Vagina (tissue), 2 donors: ENCODE measurements around the gene RAB40C. TPM values are rescaled to one million over a fixed set of nuclear protein-coding genes. Genes with fewer than 3 reads are reported as not detected.

ENCODE experiments used
- DNase-seq, 2 donors: peaks; one replicate each; pipeline ENCODE4 v3.0.0-alpha.2; 2017; ENCODE audit errors: extremely low spot score in 2 of 2
- H3K27ac ChIP-seq: fragments of 200-600 bp; sonication (generic); one replicate; pipeline ENCODE4 v1.5.1; 2019
- H3K27me3 ChIP-seq: fragments of 200-600 bp; sonication (generic); one replicate; pipeline ENCODE4 v1.5.1; 2019
- H3K36me3 ChIP-seq, 2 donors: fragments of 200-600 bp; sonication (generic); one replicate each; pipeline ENCODE4 v1.5.1; 2017 to 2019
- H3K4me1 ChIP-seq: fragments of 200-600 bp; sonication (generic); one replicate; pipeline ENCODE4 v1.5.1; 2019
- H3K4me3 ChIP-seq, 2 donors: fragments of 200-600 bp; sonication (generic); 1 replicate in 1 of 2; 2 replicates in 1 of 2; pipeline ENCODE4 v1.5.1; 2016 to 2019
- H3K9me3 ChIP-seq: fragments of 200-600 bp; sonication (generic); one replicate; pipeline ENCODE4 v1.5.1; 2019
- POLR2A ChIP-seq, 2 donors: fragments of 450-650 bp; IDR thresholded peaks; one replicate each; pipeline ENCODE4 v1.6.1; 2017; ENCODE audit warnings: antibody characterized with exemption in 2 of 2, mild to moderate bottlenecking in 2 of 2, moderate library complexity in 2 of 2
- POLR2AphosphoS5 ChIP-seq, 2 donors: sonication (generic); formaldehyde crosslinking; IDR thresholded peaks; one replicate each; pipeline ENCODE4 v1.9.0; 2017; ENCODE audit warnings: antibody characterized with exemption in 2 of 2, mild to moderate bottlenecking in 2 of 2, low read depth in 1 of 2; ENCODE audit not compliant: insufficient read depth in 1 of 2
- intact Hi-C: fragments of 100-400 bp; cut with DNase I; formaldehyde crosslinking; loops from one replicate; pipeline ENCODE4 v1.15.1; 2023
- total RNA-seq: library from RNA; depleted of rRNA; stranded (reverse); fragments of >200 nt; gene quantifications from one replicate; pipeline ENCODE4 v1.2.3, GENCODE V29; 2016
- TF ChIP-seq, protein P1 (sequence below), 3 experiments: fragments of 450-650 bp in 2 of 3; fragments of 200-600 bp in 1 of 3; sonication (generic) in 1 of 3; IDR thresholded peaks; one replicate each; pipeline ENCODE4 v1.5.1; 2017 to 2019; ENCODE audit warnings: antibody characterized with exemption in 3 of 3, mild to moderate bottlenecking in 2 of 3, moderate library complexity in 2 of 3

Gene RAB40C
- total RNA-seq, 1 donor from 2014 or later, result 41.3 TPM

DNA sequence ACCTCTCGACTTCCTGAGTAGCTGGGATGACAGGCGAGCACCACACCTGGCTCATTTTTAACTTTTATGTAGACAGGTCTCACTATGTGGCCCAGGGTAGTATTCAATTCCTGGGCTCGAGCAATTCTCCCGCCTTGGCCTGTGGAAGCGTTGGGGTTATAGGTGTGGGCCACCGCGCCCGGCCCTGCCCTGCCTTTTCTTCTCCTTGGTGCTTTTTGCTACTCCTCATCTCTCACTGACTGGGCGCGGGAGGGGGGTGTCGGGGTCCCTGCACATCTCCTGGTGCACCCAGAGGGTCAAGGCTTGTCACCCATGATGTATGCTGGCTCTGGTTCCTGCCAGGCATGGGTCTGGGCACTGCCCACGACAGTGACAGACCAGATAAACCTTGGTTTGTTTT, 54.7 kb downstream of the RAB40C start:
- no peak for DNase-seq
- Histone ChIP-seq H3K4me3 (no peak overlapping the region), H3K36me3 (no peaks in the 10 kb centered on the region), H3K27ac (no peak overlapping the region), H3K4me1 (peaks cover 63% of the 10 kb centered on the region), H3K27me3 (no peaks in the 10 kb centered on the region), H3K9me3 (no peaks in the 10 kb centered on the region)
- intact Hi-C loops, result loop anchor here (10.0 kb wide), 1 partner anchor 260 kb away; the partner anchor contains the start of gene PGAP6
- TF ChIP-seq POLR2AphosphoS5 (IDR thresholded peaks at IDR 0.05; ENCODE audit: insufficient read depth in 1 of 2, low read depth in 1 of 2) (no peak), POLR2A (IDR thresholded peaks at IDR 0.05) (no peak)
- TF ChIP-seq, protein P1, sequence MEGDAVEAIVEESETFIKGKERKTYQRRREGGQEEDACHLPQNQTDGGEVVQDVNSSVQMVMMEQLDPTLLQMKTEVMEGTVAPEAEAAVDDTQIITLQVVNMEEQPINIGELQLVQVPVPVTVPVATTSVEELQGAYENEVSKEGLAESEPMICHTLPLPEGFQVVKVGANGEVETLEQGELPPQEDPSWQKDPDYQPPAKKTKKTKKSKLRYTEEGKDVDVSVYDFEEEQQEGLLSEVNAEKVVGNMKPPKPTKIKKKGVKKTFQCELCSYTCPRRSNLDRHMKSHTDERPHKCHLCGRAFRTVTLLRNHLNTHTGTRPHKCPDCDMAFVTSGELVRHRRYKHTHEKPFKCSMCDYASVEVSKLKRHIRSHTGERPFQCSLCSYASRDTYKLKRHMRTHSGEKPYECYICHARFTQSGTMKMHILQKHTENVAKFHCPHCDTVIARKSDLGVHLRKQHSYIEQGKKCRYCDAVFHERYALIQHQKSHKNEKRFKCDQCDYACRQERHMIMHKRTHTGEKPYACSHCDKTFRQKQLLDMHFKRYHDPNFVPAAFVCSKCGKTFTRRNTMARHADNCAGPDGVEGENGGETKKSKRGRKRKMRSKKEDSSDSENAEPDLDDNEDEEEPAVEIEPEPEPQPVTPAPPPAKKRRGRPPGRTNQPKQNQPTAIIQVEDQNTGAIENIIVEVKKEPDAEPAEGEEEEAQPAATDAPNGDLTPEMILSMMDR (IDR thresholded peaks at IDR 0.05), result no peak

DNA sequence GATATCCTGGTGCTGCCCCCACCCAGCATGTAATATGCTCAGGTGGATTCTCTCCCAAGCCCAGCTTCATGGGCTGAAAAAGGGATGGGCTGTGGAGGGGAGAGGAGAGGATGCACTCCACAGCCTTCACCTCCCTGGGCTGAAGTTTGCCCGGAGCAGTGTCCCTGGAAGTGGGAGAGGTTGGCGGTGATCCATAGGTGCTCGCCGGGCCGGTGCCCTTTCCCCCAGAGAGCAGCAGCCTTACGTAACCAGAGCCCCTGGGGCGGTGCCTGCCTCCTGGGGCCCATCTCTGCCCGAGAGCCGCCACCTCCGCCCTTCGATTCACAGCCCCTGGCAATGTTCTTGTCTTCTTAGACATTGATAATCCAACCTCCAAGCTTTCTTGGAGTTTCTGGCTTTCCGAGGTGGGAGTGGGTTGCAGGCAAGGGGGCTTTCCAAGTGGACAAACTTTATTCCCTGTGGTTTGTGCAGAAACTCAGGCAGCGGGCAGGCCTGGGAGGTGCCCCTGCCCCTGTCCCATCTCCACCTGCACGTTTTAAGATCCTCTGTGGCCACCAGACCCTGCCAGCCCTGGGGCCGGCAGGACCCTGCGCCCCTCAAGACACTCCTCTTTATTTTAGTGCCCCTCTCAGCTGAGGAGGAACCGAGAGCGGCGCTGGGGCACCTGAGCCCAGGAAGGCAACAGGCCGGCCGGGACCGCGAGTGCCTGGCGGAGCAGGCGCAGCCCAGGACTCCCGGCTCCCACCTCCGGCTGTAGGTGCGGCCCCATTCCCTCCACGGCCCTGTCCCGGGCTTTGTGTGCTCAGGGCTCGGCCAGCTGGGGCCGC, 56.2 kb downstream of the RAB40C start:
- no peak for DNase-seq
- no peaks in the 10 kb centered on the region for H3K27me3 ChIP-seq
- H3K4me3 ChIP-seq, result no peak overlapping the region
- TF ChIP-seq POLR2AphosphoS5 (IDR thresholded peaks at IDR 0.05; ENCODE audit: insufficient read depth in 1 of 2, low read depth in 1 of 2), result no peak
- no peak for TF ChIP-seq POLR2A (IDR thresholded peaks at IDR 0.05)
- TF ChIP-seq, protein P1 (IDR thresholded peaks at IDR 0.05), result no peak
- intact Hi-C loops, result loop anchor here (10.0 kb wide), 1 partner anchor 261 kb away; the partner anchor contains the start of gene PGAP6
- H3K36me3 ChIP-seq, result no peaks in the 10 kb centered on the region
- no peaks in the 10 kb centered on the region for H3K9me3 ChIP-seq
- no peak overlapping the region for H3K27ac ChIP-seq
- peaks cover 66% of the 10 kb centered on the region for H3K4me1 ChIP-seq

DNA sequence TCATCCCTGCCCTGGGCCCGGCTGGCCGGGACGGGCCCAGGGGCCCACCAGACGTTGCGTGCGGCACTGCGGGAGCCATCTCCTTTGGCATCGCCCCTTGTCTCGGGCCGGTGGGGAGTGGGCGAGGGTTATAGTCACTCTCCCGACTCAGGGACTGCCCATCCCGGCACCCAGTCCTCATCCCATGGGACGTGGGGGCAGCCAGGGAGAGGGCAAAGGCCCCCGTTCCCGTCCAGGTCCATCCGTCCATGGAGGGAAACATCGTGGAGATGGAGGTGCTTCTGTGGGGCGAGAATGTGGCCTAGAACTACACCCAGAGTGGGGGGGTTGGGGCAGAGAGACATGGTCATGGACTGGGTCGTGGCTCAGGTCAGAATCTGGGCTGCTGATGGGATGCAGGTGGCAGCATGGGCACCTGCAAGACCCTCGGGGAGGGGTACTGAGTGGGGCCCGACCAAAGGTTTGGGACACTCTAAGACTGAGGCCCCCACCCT, 56.9 kb downstream of the RAB40C start:
- DNase-seq, result no peak
- no peaks in the 10 kb centered on the region for H3K27me3 ChIP-seq
- H3K4me3 ChIP-seq, result no peak overlapping the region
- H3K9me3 ChIP-seq, result no peaks in the 10 kb centered on the region
- no peak overlapping the region for H3K27ac ChIP-seq
- intact Hi-C loops, result loop anchor here (10.0 kb wide), 1 partner anchor 262 kb away; the partner anchor contains the start of gene PGAP6
- no peak for TF ChIP-seq POLR2AphosphoS5 (IDR thresholded peaks at IDR 0.05; ENCODE audit: insufficient read depth in 1 of 2, low read depth in 1 of 2)
- TF ChIP-seq, protein P1 (IDR thresholded peaks at IDR 0.05), result no peak
- no peak for TF ChIP-seq POLR2A (IDR thresholded peaks at IDR 0.05)
- H3K4me1 ChIP-seq, result peaks cover 60% of the 10 kb centered on the region
- no peaks in the 10 kb centered on the region for H3K36me3 ChIP-seq

DNA sequence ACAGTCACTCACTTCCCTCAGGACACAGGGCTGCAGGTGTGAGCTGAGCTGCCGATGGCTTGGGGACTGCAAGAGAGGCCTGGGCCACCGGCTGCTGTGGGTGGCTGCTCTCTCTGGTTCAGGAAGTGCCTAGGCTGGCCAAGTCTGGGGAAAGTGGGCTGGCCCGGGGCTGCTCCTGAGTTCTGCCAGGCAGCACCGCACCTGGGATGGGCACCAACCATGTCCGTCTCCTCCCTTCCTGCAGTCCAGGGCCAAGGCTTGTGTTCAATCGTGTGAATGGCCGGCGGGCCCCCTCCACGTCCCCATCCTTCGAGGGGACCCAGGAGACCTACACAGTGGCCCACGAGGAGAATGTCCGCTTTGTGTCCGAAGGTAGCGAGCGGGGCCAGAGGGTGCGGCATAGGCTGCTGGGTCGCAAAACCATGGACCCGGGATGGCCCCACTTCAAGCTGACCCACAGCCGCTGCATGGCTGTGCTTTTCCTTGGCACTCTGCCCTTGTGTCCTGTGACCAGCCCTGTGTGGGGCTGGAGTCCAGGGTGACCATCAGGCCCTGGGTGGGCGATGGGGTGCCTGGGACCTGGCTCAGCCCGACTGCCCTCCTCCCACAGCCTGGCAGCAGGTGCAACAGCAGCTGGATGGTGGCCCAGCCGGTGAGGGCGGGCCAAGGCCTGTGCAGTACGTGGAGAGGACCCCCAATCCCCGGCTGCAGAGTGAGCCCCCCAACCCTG, 57.5 kb downstream of the RAB40C start:
- H3K9me3 ChIP-seq, result no peaks in the 10 kb centered on the region
- intact Hi-C loops, result loop anchor here (10.0 kb wide), 1 partner anchor 263 kb away; the partner anchor contains the start of gene PGAP6
- TF ChIP-seq, protein P1 (IDR thresholded peaks at IDR 0.05), result no peak
- TF ChIP-seq POLR2AphosphoS5 (IDR thresholded peaks at IDR 0.05; ENCODE audit: insufficient read depth in 1 of 2, low read depth in 1 of 2), result no peak
- no peak for TF ChIP-seq POLR2A (IDR thresholded peaks at IDR 0.05)
- DNase-seq, result no peak
- H3K27me3 ChIP-seq, result no peaks in the 10 kb centered on the region
- H3K4me1 ChIP-seq, result peaks cover 59% of the 10 kb centered on the region
- no peak overlapping the region for H3K27ac ChIP-seq
- H3K36me3 ChIP-seq, result no peaks in the 10 kb centered on the region
- H3K4me3 ChIP-seq, result no peak overlapping the region
